GM19467 (cell line): Measurements from ENCODE around the gene KIAA0232.
"Not testable (repeated sequence)": the region's sequence is repeated elsewhere in the genome, so short reads cannot be mapped to it uniquely, and the experiment has no call there.

Experiments used
- ATAC-seq: cut with Tn5 transposase; IDR thresholded peaks from one replicate; pipeline ENCODE4 v1.9.1; 2021; ENCODE audit warnings: mild to moderate bottlenecking, moderate library complexity; ENCODE audit not compliant: unreplicated experiment

Gene KIAA0232

DNA sequence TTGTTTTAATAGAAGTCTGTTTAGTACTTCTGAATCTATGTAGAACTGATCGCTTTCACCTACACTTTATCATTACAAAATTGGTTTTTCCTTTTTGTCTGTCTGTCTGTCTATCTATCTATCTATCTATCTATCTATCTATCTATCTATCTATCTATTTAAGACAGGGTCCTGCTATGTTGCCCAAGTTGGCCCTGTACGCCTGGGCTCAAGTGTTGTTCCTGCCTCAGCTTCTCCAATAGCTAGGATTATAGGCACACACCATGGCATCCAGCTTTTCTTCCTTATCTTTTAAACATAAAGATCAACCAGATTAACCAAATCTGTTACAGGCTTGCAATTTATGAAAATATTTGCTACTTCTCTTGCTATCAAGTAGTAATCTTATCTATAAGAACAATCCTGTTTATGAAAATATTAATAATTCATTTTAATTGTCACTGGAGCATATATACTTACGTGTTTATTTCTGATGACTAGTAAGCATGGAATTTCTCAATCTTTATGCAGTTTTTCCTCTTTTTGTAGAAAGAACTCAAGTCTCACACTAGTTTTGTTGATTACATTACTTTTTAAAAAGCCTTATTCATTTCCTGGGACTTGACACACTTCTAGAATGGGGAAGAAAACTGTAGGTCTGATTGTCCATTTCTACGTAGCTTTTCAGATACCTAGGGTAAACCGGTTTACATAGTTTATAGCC, 24.5 kb downstream of the KIAA0232 start:
- no peak for ATAC-seq

DNA sequence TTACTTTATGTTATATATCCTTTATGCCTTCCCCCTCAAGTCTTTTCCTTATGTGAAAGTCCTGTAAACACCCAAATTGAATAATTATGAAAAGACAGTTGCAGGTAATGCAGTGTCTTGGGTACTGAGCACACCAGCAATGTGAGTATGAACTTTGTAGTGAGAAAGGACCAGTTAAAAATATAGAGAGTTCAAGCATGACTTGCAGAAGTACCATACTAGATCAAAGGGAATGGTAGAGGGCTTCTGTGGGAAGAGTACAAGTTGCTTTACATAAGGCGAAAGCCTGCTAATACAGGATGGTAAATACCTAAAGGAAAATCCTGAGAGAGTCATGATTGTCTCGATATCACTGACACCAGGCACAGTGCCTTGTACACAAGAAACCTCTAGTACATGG, 25.7 kb downstream of the KIAA0232 start:
- ATAC-seq: no peak

DNA sequence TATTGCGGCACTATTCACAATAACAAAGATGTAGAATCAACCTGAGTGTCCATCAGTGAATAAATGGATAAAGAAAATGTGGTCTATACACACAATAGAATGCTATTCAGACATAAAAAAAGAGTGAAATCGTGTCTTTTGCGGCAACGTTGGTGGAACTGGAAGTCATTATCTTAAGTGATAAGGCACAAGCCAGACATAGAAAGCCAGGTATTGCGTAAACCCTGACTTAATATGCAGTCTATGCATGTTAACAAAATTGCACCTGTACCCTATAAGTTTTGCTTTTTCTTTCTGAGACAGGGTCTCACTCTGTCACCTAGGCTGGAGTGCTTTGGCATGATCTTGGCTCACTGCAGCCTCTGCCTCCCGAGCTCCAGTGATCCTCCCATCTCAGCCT, 28.6 kb downstream of the KIAA0232 start:
- no peak for ATAC-seq

DNA sequence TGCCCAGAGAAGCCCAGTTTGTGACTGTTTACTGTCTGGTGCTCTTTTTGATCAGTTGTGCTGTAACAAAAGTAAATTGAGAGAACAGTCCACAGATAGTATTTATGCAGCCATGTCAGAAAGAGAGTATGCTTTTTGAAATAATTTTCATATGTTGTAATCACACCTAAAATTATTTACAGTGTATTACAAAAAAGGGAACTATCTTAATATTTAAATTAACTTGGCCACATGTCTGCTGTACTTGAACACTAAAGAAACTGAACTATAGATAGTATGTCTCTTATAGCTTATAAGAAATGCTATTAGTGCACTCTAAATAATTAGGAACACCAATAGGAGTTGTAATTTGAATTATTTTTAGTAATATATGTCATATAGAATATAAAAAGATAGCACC, 30.2 kb downstream of the KIAA0232 start:
- no peak for ATAC-seq

DNA sequence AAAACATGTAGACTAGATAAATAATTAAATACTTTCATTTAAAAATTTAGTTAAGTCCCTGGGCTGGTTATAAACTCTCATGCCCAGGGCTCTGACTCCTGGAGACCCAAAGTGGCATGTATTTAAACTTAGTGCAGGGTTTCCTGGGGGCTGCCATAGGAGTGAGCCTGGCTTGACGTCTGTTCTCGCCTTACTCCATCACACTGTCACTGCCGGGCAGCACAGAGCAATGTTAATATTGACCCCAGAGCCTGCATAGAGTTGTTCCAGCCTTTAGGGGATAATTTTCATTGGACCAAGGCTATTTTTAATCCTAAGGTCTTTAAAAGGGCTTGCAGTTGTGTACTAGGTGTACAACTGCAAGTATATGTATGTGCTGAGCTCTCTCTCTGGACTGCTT, 31.2 kb downstream of the KIAA0232 start:
- no peak for ATAC-seq

DNA sequence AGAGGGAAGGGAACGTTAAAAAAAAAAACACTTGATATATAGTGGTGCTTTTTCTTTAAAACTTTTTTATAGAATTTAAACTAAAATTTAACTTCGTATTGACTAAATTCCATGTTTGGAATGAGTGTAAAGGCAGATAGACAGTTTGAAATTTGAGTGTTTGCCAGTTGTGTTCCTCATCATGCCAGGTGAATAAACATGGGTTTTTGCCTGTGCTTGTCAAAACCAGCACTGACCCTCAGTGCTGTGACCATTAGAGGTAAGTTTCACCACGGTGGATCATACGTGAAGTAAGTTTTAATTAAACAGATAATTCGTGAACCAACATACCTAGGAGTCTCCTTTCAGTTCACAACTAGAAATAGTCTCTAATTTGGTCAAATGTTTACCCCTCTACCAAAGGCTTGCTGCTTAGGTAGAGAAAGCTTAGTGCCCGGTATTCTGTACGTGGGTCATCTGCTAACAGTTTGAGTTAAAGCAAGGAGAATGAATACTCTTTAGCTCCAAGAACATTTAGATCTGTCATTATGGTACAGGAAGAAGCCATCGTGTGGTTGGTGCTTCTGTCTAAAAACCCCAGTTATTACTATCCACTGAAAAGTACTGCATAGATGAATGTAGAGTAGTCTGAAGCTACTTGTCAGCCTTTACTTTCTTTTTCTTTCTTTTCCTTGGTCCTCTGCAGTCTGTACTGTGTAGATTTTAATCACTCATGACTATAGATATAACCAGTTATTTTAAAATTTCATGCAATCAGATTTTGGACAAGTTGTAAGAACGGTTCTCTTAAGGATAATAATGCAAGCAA, 32.7 kb downstream of the KIAA0232 start:
- no peak for ATAC-seq

DNA sequence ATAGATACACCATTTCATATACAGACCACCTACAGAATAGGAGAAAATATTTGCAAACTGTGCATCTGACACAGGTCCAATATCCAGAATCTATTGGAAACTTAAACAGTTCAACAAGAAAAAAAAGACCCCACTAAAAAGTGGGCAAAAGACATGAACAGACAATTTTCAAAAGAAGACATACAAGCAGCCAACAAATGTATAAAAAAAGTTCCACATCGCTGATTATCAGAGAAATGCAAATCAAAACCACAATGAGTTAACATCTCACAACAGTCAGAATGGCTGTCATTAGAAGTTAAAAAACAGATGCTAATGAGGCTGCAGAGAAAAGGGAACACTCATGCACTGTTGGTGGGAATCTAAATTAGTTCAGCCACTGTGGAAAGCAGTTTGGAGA, 36.8 kb downstream of the KIAA0232 start:
- no peak for ATAC-seq

DNA sequence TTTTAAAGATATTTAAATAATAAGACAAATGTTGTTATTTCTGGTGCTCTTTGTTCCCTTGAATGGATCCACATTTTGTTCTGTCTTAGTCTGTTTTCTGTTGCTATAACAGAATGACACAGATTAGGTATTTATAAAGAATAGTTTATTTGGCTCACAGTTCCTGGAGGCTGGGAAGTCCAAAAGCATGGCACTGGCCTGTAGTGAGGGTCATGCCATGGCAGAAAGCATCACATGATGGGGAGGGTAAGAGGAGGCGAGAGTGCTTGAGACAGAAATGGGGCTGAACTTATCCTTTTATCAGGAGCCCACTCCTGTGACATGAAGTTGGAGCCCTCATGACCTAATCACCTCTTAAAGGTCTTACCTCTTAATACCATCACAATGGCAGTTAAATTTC, 38.2 kb downstream of the KIAA0232 start:
- ATAC-seq: no peak

DNA sequence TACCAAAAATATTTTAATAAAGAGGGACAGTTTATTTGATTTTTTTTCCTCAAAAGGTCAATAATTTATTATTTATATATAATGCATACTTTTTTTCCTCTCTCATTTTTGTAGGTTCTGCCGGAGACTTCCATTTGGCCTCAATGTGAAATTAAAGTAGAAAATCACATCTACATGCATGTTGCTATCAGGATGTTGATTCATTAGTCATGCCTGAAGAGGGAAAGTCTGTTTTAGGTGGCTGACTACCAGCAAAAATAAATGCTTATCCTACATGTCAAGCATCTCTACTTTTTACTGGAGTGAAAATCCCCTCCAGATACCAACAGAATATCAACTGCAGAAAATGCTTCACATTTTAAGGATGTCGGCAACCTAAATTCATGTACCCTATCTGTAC, 41.5 kb downstream of the KIAA0232 start:
- ATAC-seq: no peak

DNA sequence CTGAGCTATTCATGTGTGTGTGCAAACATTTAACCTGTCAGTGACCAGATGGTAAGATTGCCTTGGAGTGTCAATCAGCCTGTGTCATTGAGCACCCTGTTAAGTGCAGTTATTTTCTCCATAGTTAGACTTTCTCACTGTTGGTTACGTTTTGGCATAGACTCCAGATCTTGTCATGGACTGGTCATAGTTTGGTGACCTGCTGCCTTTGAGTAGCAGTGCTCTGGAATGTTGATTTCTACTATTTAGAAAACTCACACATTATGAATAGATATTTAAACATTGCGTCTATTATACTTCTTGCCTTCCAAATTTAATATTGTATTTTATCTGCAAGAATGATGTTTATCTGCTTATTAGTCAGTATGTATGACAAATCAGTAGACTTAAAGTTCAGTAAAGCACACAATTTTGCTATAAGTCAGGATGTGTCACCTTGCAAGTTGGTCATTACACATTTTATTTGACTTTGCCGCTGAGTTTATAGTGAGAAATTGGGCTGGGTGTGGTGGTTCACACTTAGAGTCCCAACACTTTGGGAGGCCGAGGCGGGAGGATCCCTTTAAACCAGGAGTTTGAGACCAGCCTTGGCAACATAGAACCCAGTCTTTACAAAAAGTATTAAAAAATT, 42.4 kb downstream of the KIAA0232 start:
- ATAC-seq: no peak

DNA sequence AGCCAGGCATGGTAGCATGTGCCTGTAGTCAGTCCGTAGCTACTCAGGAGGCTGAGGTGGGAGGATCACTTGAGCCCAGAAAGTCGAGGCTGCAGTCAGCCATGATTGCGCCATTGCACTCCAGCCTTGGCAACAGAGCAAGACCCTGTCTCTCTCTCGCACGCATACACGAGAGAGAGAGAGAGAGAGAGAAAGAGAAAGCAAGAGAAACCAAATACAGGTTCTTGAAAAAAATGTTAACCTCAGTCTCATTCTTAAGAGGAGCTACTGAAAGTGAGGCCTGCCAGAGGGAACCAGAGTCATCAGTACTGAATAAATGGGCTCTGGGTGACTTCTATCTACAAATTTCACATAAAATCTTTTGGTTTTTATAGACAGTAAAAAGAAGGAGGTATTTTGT, 42.9 kb downstream of the KIAA0232 start:
- ATAC-seq: no peak

DNA sequence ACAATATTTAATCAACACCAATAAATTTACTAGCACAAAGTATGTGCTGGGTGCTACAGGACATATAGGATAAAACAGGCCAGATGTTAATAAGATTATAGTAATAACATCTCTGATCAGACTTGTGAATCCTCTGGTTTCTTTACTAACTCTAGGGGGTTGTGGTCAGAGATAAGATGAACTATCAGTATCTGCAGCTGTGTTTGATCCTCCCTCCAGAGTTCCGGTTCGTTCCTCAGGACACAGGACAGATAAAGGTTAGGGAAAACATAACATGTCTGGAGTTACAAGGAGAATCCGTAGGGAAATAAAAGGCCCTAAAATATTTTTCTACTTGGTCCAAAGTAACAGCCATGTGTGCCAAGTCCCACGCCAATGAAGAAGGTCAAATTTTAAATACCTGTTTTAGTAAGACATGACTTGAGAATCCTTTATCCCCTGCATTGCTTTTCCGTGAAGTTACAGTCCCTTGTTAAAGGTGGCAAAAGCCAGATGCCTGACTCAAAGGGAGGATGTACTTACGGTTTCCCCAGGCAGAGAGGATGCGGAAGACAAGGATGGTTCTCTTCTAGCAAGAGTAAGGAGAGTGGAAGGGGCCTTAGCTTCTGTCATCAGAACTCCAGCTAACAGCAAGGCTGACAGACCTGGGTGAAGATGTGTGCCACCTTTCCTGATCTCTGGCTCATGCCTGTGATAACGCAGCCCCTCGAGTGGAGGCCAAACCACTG, 44.4 kb downstream of the KIAA0232 start:
- no peak for ATAC-seq

DNA sequence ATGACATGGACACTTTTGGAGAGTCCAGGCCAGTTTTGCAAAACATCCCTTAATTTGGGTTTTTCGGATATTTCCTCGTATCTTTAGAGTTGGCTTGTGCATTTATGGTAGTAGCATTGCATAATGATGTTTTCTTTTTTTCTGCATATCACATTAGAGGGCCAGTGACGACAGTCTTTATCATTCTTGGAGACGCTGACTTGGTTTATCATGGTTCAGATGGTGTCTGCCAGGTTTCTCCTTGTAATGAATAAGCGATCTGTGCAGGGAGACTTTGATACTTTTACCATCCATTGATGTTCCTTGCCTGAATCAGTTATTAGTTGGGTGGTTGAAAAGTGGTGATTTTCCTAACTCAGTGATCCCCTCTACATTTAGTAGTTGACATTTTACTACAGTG, 46.6 kb downstream of the KIAA0232 start:
- no peak for ATAC-seq

DNA sequence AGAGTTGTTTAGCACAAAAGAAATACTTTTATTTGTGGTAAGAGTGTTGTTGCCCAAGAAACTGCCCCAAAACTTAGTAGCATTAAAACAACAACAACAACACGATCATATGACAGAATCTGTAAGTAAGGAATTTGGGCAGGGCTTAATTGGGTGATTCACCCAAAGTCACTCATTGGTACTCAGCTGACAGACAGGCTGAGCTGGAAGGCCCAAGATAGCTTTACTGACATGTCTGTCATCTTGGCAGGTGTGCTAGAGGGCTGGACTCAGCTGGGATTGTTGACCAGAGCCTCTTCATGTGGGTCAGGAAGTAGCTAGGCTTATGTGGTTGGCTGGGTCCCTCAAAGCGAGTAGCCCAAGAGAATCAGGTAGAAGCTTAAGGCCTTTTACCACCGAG, 52.3 kb downstream of the KIAA0232 start:
- no peak for ATAC-seq

DNA sequence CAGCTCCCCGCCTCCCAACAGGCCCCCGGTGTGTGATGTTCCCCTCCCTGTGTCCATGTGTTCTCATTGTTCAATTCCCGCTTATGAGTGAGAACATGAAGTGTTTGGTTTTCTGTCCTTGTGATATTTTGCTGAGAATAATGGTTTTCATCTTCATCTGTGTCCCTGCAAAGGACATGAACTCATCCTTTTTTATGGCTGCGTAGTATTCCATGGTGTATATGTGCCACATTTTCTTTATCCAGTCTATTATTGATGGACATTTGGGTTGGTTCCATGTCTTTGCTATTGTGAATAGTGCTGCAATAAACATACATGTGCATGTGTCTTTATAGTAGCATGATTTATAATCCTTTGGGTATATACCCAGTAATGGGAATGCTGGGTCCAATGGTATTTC, 53.1 kb downstream of the KIAA0232 start:
- not testable (repeated sequence) for ATAC-seq

DNA sequence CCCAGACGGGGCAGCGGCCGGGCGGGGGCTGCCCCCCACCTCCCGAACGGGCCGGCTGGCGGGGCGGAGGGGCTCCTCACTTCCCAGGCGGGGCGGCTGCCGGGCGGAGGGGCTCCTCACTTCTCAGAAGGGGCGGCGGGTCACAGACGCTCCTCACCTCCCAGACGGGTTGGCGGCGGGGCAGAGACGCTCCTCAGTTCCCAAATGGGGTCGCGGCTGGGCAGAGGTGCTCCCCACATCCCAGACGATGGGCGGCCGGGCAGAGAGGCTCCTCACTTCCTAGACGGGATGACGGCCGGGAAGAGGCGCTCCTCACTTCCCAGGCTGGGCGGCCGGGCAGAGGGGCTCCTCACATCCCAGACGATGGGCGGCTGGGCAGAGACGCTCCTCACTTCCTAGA, 54.6 kb downstream of the KIAA0232 start:
- ATAC-seq: not testable (repeated sequence)

DNA sequence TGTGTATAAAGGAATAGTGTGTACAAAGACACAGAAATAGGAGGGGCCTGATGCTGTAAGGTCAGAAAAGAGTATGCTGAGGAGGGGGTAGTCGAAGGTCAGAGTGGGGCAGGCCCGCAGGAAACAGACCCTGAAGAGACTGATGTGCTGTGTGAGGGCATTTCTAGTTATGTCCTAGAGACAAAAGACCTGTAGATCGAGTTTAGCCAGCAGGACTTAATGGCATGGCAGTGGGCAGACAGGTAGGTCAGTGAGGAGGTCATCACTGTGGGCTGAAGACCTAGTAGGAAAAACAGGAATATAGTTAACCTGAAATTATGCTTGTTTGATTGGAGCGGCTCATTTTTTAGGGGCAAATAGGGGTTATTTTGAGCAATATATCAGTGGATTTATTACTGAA, 57.1 kb downstream of the KIAA0232 start:
- ATAC-seq: no peak

DNA sequence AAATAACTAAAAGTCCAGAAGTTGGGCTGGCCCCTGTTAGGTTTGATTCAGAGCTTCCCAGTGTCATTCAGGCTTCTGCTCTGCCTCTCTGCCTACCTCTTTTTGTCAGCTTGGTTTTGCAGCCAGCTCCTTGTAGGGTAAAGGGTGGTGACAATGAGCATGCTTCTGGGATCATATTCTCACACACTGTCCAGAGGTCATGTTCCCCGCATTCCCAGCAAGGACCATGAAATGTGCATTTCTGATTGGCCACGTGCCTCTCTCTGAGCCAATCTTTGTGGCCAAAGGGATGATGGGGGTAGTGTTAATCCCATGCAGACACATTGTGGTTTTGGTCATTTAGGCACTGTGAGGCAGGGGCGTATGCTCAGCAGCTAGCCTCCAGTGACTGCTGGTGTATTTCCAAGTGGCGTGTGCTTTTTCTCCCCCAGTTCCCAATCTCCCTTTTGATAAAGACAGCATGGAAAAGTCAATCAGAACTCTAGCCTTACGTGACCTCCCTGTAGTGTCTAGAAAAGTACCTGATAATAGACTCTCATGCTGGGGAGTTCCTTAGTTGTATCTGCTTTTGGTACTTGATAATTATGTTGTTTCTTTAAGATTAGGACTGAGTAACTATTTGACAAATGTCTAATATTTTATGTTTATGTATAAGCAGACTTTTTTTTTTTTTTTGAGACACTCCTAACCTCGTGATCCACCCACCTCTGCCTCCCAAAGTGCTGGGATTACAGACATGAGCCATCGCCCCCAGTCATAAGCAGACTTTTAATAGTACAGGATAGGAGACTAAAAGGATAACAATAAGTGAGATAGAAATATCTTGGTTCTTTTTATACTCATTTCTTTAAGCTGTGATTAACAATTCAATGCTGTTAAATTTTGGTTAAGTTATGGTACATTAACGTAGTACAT, 57.8 kb downstream of the KIAA0232 start:
- no peak for ATAC-seq

DNA sequence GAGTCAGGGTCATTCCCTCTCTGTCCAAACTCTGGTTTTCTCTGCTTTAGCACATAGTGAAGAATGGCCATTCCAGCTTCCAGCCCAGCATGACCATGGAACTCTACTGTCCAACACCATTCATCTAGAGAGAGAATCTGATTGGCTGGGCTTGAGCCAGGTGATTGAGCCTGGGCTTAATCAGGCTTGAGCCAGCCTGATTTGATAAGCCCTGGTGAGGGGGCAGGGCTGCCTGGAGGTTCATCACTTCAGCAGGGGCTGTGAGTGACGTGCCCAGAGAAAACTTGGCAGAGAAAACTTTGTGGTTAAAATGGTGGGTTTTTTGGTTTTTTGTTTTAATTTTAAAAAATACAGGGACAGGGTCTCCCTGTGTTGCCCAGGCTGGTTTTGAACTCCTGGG, 62.5 kb downstream of the KIAA0232 start:
- no peak for ATAC-seq

DNA sequence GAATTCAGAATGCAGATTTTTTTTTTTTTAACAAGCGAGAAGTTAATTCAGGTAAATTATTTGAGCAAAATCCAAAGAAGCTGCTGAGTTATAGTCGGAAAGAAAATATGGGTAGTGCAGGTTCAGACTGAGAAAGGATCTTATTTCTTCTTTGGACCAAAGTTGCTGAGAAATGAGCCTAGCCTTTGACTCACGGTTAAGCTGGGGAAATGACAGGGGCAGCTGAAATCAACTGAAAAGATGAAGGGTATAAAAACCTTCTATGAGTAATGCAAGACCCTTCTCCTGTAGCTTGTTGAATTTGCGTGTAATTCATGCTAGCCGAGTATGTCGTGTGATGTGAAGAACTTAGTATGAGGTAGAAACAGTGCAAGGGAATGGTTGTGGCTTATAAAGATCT, 63.0 kb downstream of the KIAA0232 start:
- no peak for ATAC-seq
